Amniotic stem cell (primary cell): Measurements from ENCODE around the gene ABCC12.
A peak's percentile ranks its signal among the peaks of the same experiment; 100 is the strongest.

Experiments used
- DNase-seq: peaks from one replicate; lab custom pipeline; 2025; lab: John Stamatoyannopoulos, UW

ABCC12 gene

GRCh38 chr16:48165961-48166578 lies 10.3 kb upstream of the ABCC12 start:
- DNase-seq, result no peak

- DNase-seq, result peak; percentile 43
Observed at GRCh38 chr16:48164907-48165715, 9.3 kb upstream of the ABCC12 start.

- DNase-seq, result no peak
Observed at GRCh38 chr16:48162839-48163410, 7.1 kb upstream of the ABCC12 start.

GRCh38 chr16:48161906-48162305 lies 6.1 kb upstream of the ABCC12 start:
- no peak for DNase-seq

- DNase-seq, result no peak
Observed at GRCh38 chr16:48160575-48160974, 4.8 kb upstream of the ABCC12 start.

GRCh38 chr16:48158296-48158695 lies 2.5 kb upstream of the ABCC12 start:
- peak; percentile 28 for DNase-seq

GRCh38 chr16:48157794-48158193 lies 2.0 kb upstream of the ABCC12 start:
- no peak for DNase-seq

- DNase-seq, result no peak
Observed at GRCh38 chr16:48157302-48157701, 1.5 kb upstream of the ABCC12 start.

- peak; percentile 69 for DNase-seq
Observed at GRCh38 chr16:48156790-48157209, 1.0 kb upstream of the ABCC12 start.

- no peak for DNase-seq
Observed at GRCh38 chr16:48153774-48154173, 2.0 kb downstream of the ABCC12 start.

- no peak for DNase-seq
Observed at GRCh38 chr16:48152226-48152625, 3.6 kb downstream of the ABCC12 start.

GRCh38 chr16:48150707-48151106 lies 5.1 kb downstream of the ABCC12 start:
- no peak for DNase-seq

- DNase-seq, result no peak
Observed at GRCh38 chr16:48146710-48147109, 9.1 kb downstream of the ABCC12 start.

GRCh38 chr16:48146131-48146530 lies 9.7 kb downstream of the ABCC12 start:
- no peak for DNase-seq

- no peak for DNase-seq
Observed at GRCh38 chr16:48143812-48144368, 11.9 kb downstream of the ABCC12 start.

GRCh38 chr16:48140821-48141220 lies 15.0 kb downstream of the ABCC12 start:
- no peak for DNase-seq

- DNase-seq, result no peak
Observed at GRCh38 chr16:48139517-48139916, 16.3 kb downstream of the ABCC12 start.

GRCh38 chr16:48138543-48138942 lies 17.2 kb downstream of the ABCC12 start:
- DNase-seq, result no peak

GRCh38 chr16:48137822-48138221 lies 18.0 kb downstream of the ABCC12 start:
- no peak for DNase-seq

GRCh38 chr16:48136547-48137360 lies 19.0 kb downstream of the ABCC12 start:
- DNase-seq, result no peak

GRCh38 chr16:48133455-48134211 lies 22.2 kb downstream of the ABCC12 start:
- no peak for DNase-seq
